ENCODE data around the gene GCAT.

GCAT gene

DNA sequence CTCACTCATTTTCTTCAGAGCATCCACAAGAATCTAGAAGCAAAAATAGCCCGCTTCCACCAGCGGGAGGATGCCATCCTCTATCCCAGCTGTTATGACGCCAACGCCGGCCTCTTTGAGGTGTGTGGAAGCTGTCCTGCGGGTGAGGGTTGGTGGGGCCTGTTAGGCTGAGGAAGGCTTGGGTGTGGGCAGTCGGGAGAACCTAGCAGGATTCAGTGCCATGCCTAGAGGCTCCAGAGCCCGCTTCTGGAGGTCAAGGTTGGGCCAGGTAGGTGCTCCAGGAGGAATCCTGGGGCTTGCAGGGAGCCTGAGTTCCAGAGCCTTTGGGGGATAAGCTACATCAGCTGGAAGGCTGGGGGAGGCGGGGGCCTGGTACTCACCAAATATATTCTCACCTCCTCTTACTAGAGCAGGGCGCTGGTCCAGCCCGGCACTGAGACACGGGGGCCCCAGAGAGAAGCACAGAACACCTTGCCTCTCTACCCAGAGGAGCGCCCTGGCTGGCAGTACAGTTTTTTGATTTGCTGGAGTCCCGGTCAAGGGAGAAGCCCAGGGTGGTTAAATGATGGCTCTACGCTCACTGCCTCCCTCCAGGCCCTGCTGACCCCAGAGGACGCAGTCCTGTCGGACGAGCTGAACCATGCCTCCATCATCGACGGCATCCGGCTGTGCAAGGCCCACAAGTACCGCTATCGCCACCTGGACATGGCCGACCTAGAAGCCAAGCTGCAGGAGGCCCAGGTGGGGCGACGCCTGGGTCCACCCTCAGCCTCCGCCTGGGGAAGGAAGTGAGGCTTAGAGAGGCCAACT lies 5.3 kb downstream of the GCAT start:
- no peak for DNase-seq

DNA sequence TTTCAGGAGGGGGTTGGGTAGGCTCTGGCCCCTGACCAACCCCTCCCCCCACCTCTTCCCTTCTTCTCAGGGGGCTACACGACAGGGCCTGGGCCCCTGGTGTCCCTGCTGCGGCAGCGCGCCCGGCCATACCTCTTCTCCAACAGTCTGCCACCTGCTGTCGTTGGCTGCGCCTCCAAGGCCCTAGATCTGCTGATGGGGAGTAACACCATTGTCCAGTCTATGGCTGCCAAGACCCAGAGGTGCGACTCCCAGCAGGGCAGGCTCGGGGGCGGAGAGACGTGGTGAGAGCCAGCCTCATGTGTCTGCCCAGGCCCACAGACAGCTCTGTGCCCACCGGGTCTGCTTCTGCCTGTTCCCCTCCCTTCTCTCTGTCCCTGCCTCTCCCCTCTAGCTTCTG lies 7.9 kb downstream of the GCAT start:
- no peak for DNase-seq

DNA sequence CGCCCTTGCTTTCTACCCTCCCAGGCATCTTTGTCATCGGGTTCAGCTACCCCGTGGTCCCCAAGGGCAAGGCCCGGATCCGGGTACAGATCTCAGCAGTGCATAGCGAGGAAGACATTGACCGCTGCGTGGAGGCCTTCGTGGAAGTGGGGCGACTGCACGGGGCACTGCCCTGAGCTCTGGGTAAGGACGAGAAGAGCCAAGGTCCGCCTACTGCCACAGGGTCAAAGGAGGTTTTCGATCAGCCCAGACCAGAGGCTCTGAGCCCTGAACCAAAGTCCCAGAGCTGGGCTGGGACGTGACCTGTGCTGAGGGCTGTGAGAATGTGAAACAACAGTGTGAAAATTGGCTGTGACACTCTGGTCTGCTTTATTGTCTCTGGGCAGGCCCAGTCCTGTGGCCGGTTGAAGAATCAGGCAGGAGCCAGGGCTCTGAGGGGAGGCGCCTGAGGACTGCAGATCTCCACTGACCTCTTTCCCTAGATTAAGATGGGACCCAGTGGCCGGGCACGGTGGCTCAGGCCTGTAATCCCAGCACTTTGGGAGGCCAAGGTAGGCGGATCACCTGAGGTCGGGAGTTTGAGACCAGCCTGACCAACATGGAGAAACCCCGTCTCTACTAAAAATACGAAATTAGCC lies 8.9 kb downstream of the GCAT start:
- DNase-seq = no peak

DNA sequence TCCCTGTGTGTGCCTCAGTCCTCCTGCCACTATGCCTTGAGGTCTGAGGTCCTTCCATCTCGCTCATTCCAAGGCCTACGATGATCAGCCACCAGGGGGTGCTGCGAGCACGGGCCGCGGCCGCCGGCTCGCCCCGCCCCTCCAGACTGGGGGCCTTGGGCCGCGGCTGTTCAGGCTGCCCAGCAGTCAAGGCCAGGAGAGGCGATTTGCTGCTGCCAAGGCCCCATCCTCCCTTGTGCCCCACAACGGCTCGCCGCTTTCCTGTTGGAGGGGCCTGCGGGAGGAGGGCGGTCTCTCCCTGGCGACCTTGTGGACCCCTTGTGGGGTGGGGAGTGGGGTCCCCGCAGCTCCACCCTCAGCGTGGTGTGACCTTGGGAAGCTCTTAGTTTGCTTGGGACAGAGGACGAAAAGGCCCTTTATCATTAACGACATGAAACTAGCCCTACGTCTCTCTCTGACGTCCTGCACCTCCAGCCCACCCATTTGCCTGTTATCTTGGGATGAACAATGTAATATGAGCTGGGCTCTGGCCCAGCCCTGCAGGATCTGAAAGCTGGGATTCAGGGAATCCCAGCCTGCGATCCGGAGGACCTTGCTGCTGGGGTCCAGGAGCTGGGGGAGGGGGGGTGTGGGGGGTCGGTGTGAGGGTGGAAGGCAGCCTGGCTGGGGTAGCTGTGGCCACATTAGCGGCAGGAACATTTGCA lies 10.1 kb downstream of the GCAT start:
- peak; percentile 74 for DNase-seq

DNA sequence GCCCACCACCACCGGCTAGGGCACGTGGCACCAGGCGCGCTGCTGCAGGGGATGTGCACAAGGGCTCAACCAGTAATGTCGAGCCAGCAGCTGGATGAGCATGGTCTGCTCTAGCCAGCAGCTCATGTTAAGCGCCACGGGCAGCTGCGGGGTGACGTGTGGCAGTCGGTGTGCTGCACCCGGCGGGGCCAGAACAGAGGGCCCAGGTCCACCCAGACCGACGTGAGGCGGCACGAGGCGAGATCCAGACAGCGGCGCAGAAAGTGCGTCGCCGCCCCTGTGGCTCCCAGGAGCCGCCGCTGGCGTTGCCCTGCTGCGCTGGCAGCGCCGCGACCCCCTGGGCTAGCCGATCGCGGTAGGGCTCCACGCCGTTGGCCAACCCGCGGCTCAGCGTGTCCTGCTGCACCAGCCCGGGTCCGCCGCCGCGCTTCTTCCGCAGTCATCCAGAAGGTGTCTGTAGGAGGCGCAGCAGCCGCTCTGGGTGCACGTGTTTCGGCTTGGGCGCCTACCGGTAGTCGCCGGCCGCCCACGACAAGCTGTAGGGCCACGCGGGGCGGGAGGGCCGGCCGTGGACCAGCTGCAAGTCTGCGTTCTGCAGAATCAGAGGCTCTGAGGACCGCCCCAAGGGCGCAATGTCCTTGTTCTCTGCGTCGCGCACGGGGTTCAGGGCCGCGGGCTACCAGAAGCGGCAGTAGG lies 10.8 kb downstream of the GCAT start:
- peak; percentile 59 for DNase-seq

DNA sequence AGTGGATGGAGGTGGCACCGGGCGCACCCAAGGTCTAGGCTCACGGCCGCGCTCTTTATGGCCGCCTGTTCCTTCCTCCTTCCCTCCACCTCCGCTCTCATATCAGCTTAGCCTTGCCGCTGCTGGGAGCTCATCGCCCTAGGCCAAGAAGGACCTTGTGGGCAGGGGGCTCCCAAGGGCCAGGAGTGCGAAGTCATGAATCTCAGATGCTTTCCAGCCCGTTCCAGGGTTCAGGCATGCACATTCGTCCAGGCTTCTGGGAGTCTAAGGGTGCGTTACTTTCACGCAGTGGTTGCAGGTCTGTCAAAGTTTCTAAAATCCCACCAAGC lies 11.3 kb downstream of the GCAT start:
- no peak for DNase-seq

DNA sequence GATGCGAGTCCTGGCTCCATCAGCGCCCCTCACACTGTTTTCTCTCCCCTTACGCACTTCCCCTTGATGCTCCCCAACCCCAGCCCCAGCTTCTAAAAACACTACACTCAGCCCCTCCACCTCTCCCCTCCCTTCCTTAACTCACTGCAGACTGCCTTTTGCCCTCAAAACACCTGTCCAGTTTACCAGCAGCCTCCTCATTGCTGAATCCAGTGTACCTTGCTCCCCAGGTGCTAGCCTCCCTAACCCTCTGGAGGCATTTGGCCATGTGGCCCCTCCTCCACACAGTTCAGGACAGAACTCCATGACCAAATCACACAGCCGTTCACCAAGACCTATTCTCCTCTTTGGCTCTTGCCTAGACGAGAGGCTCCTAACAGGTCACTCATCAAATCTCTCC lies 12.6 kb downstream of the GCAT start:
- no peak for DNase-seq

DNA sequence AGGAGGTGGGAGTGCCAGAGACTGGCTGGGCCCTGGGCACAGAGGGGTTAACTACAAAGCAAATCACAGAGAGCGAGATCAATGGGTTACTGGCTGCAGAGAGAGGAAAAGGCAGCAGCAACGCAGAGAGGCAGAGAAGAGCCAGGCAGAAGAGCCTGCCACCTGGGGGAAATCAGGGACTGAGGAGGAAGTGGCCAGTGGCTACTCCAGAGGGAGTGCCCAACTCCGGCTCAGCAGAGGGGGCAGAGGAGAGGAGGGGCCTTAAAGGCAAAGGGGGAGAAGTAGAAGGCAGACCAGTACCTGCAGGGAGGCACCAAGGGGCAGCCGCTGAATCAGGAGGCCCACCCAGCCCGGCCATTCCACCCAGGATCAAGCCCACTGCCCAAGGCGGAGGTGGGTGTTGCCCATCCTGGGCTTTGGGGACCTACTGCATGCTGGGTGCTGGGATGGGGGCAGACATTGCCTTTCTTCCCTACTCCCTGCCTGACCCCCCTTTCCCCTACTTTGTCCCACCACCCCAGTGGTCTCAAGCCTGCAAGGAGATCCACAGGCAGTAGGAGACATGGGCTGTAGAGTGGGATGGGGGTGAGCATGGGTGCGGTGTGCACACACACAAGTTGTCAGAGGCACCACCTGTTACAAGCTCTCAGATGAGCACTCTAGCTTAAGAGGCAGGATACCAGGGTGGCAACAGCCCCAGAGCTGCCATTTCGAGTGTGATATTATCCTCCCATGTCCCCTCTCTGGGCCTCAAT lies 14.5 kb downstream of the GCAT start:
- DNase-seq = no peak

DNA sequence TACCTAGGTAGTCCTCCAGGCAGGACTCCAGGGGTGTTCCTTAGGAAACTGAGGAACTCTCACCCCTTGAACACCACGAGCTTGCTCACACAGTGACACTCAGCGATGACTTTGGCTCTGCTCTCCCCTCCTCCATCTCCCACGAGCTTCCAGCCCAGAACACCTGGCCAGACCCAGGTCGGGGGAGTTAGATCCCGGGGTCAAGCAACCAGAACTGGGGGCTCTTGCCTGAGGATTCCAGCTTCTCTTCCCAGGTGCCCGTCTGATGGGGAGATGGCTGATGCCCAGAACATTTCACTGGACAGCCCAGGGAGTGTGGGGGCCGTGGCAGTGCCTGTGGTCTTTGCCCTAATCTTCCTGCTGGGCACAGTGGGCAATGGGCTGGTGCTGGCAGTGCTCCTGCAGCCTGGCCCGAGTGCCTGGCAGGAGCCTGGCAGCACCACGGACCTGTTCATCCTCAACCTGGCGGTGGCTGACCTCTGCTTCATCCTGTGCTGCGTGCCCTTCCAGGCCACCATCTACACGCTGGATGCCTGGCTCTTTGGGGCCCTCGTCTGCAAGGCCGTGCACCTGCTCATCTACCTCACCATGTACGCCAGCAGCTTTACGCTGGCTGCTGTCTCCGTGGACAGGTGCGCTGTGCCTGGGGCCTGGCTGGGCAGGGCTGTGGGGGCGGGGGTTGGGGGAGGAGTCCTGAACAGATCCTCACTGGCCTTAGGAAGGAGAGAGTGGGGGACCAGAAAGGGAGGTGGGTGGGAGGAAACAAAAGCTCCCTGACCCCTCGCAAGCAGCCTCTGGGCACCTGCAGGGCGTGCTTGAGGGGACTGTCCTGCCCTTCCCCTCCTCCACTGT lies 15.6 kb downstream of the GCAT start, which contains the start of gene GALR3:
Gene GALR3, plus strand, starts transcription at position 249 of the 852 bp plus-strand sequence. Its CDS starts 25 bp downstream, at position 274.
- DNase-seq = no peak

DNA sequence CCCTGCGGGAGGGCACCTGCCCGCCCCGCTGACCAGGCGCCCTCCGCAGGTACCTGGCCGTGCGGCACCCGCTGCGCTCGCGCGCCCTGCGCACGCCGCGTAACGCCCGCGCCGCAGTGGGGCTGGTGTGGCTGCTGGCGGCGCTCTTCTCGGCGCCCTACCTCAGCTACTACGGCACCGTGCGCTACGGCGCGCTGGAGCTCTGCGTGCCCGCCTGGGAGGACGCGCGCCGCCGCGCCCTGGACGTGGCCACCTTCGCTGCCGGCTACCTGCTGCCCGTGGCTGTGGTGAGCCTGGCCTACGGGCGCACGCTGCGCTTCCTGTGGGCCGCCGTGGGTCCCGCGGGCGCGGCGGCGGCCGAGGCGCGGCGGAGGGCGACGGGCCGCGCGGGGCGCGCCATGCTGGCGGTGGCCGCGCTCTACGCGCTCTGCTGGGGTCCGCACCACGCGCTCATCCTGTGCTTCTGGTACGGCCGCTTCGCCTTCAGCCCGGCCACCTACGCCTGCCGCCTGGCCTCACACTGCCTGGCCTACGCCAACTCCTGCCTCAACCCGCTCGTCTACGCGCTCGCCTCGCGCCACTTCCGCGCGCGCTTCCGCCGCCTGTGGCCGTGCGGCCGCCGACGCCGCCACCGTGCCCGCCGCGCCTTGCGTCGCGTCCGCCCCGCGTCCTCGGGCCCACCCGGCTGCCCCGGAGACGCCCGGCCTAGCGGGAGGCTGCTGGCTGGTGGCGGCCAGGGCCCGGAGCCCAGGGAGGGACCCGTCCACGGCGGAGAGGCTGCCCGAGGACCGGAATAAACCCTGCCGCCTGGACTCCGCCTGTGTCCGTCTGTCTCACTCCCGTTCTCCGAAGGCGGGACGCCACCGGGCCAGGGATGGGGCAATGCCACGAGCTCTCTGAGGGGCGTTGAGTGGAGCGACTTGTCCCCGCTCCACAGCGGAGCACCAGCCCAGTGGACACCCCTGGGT lies 17.2 kb downstream of the GCAT start:
- DNase-seq = peak; percentile 36

DNA sequence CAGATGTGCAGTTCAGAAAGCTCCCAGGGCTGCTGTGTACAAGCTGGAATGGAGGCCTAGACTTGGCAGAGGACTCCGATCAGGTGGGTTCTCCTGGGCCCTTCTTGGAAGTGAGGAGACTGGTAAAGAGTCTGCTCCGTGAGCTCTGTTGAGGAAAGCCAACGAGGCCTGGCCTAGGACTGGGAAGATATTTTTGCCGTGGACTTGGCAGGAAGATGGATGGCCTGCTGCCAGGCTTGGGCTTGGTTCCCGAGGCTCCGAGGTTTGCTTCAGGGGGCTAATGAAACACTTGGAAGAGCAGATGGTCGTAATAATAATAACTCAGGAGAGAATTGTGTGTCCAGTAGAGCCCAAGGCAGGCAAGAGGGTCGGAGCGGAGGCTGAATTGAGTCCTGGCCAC lies 19.3 kb downstream of the GCAT start:
- DNase-seq = no peak

DNA sequence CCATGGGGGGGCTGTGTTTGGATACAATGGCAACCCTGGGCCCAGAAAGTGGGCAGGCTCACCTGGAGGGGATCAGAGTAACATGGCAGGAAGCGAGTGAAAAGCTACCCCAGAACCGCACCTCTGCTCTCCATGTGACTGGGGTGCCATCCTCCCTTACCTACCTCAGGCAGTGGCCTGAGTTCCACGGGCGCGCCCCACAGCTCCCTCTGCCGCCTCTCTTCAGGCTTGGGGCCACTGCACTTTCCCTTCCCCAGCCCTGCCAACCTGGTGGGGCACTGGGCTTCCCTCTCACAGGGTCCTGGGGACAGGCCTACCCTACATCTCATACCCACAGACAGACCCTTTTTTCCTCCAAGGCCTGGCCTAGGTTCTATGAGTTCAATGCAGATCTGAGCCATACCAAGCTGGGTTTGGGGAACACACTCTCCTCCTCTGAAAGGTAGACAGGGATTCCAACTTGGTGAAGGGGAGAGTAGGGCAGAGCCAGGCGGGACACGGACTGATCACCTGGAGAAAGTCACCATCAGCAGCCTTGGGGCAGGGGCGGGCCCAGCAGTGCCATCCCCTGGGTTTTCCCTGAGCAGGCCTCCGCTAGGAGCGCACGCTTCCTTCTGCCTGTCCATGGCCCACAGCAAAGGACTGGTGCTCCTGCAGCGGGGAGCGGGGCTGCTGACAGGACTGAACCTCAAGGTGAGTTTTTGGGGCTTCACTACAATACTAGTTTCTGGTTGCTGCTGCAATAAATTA lies 22.5 kb downstream of the GCAT start:
- no peak for DNase-seq

DNA sequence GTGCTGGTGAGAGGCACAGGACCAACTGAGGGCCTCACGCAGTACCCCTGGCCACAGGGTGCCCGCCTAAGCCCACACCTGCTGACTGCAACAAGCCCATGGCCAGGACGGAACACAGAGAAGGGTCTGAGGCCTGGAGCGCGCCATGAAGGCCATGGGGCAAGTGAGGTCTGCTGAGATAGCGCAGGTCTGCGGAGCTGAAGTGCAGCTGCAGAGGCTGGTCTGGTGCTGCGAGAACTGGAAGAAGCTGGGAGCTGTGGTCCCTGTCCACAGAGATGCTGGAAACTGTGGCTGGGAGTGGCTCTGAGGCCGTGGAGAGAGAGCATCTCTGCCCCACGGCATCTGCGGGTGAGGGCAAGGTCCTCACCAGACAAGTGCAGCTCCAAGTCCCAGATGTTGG lies 23.7 kb downstream of the GCAT start:
- DNase-seq = no peak

DNA sequence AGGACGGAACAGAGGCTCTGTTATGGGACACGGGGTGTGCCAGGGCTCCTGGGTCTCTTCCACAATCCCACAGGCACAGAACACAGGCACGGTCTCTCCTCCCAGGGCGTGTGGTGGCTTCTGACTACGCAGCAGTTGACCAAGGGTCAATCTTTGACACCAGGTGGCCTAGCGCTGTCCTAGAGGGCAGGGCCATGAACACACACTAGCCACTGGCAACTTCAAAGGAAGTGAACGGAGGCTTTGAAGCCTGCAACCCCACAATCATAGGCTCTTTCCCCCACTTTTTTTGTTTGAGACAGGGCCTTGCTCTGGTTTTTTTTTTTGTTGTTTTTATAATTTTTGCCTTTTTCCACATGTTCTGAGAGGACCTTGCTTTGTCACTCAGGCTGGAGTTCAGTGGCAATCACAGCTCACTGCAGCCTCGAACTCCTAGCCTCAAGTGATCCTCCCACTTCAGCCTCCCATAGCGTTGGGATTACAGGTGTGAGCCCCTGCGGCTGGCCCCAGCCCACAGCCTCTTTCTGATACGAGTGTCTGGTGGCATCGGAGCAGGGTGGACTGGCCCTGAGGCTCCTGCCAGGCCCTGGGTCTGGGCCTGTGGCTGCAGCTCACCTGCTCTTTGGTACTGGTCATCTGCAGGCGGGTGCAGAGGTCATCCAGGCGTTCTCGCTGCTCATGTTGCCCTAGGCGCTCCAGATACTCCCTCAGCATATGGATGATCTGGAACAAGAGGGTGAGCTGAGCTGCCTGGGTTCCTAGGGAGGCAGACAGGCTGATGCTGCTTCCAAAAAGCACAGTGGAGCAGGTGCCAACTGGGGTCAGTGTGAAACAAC lies 24.5 kb downstream of the GCAT start:
- no peak for DNase-seq

DNA sequence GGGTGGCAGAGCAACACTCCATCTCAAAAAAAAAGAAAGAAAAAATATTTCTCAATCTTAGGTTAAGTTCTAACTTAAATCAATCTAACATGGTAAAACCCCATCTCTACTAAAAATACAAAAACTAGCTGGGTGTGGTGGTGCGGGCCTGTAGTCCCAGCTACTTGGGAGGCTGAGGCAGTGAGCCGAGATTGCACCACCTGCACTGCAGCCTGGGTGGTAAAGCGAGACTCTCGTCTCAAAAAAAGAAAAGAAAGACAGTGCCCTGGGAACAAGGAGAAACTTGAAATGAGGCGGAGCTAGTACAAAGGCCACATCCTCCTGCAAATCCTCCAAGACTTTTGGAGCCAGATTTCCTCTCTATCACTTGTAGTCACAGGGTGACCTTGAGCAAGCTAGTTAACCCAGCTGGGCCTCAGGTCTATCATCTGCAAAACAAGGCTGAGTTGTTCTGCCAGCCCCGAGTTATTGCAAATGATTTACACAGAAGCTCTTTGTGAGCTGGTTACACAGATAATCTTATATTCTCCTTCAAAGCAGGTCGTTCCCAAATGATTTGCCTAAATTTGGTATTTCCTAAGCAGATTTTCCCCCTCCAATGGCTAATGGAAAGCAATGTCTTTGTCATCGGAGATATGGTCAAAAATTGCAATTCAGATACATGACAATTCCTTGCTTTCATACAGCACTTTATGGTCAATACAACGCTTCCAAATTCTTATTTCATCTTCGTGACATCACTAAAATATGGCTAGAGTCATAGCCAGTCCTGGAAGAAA lies 34.5 kb downstream of the GCAT start:
- DNase-seq = no peak

DNA sequence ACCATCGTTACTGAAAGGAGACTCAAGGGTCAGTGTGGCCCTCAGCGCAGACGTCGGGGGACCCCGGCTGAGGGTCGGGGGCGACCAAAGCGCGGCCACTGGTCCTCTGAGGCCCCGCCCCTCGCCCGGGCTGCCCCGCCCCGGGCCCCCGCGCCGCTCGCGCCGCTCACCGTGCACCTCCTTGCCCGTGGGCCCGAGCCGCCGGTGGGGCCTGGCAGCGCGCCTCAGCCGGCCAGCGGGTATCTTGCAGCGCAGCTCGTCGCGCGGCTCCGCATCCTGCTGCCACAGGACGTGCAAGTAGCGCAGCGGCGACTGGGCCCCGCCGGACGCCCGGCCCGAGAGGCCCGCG lies 36.0 kb downstream of the GCAT start:
- no peak for DNase-seq

DNA sequence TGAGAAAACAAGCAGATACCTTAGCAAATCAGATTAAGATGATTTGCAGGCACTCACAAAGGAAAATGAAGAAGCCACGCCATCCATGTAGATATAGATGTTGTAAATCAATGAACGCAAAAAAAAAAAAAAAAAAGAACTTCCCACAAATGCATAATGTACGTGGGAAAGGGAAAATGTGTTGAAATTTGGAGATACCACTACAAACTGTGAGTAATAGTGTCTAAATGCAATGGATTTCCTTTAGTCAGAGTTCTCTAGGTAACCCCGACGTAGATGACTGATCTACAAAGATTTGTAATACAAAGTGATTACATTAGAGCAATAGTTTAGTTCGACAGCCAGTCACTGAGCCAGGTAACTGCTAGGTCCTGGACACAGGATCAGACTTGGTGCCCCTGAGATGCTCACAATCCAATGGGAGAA lies 37.2 kb downstream of the GCAT start:
- DNase-seq = no peak

DNA sequence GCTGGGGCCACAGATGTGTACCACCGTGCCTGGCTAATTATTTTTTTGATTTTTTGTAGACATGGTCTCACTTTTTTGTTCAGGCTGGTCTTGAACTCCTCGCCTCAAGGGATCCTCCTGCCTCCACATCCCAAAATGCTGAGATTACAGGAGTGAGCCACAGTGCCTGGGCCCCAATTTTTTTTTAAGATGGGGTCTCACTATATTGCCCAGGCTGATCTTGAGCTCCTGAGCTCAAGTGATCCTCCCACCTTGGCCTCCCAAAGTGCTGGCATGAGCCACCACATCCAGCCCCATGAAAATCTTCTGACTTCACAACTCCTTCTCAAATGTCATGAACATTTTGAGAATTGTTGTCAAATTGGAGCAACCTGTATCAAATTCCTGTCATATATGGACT lies 38.7 kb downstream of the GCAT start:
- DNase-seq = no peak
